Pons (tissue), 1 donor: Measurements from ENCODE around the gene KRIT1.

Source experiments
- DNase-seq: peaks from one replicate; pipeline ENCODE4 v3.0.0-alpha.2; 2016; ENCODE audit warnings: low spot score

The KRIT1 gene

DNA sequence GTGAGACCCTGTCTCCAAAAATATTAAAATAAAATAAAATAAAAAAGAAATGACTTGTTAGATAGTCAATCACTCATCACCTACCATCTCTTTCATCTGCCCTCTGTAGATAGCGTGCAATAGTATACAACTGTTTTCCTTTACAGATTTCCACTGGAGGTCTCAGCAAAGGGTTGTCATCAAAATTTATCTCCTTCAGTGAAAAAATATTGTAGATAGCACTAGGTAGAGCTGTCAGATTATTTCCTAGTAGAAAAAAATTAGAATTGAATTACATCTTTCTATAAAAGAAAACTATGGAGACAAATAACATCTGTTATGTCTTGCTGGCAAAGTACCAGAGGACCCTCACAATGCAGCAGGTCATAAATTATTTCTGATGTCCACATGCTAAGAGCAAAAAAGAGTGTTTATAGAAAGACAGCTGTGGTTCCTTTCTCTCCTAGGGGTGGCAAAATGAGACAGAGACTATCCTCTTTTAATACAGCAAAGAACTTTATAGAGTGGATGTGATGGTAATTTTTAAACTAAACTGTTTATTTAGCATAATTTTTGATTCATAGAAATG, 95.2 kb downstream of the KRIT1 start:
- no peak for DNase-seq

DNA sequence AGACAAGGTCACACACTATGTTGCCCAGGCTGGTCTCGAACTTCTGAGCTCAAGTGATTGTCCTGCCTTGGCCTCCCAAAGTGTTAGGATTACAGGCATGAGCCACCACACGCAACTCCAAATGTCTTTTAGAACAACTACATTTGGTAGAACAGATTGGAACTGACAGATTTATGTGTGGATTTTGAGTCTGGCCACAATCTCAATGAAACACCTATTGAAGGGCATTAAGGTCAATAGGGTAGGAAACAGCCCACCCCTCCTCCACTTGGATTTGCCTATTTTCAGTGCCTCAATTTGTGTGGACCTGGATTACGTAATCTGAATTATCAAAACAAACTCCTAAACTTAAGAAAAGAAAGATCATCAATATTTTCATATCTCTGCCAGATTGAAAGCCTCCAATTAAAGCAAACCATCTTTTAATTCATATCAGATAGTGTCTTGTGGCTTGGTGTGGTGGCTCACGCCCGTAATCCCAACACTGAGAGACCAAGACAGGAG, 95.9 kb downstream of the KRIT1 start:
- DNase-seq, result no peak
